Colonic mucosa (tissue), 4 donors: ENCODE measurements around the gene ZNF668. TPM values are rescaled to one million over a fixed set of nuclear protein-coding genes. Genes with fewer than 3 reads are reported as not detected.
"Not testable (repeated sequence)": the region's sequence is repeated elsewhere in the genome, so short reads cannot be mapped to it uniquely, and the experiment has no call there.

Source experiments
- DNase-seq: peaks from one replicate; pipeline ENCODE4 v3.0.0-alpha.2; 2020
- H3K27ac ChIP-seq: fragments of 200-600 bp; one replicate; pipeline ENCODE4 v1.8.0; 2021
- H3K27me3 ChIP-seq: fragments of 200-600 bp; one replicate; pipeline ENCODE4 v1.8.0; 2021
- H3K36me3 ChIP-seq: fragments of 200-600 bp; one replicate; pipeline ENCODE4 v1.8.0; 2021
- H3K4me1 ChIP-seq: fragments of 200-600 bp; one replicate; pipeline ENCODE4 v1.8.0; 2021; ENCODE audit warnings: mild to moderate bottlenecking
- H3K4me3 ChIP-seq: fragments of 200-600 bp; one replicate; pipeline ENCODE4 v1.8.0; 2021
- H3K9ac ChIP-seq, 2 donors: one replicate each; pipeline ENCODE4 v1.7.0; 2013; ENCODE audit warnings: control low read depth in 2 of 2, low read depth in 2 of 2, low read length in 2 of 2
- H3K9me3 ChIP-seq: fragments of 200-600 bp; one replicate; pipeline ENCODE4 v1.8.0; 2021
- intact Hi-C: fragments of 100-400 bp; cut with DNase I; formaldehyde crosslinking; loops from one replicate; pipeline ENCODE4 v1.14.1; 2022
- total RNA-seq, 2 donors: library from RNA; stranded (reverse); fragmentation: NEBNext Ultra II Directional in 1 of 2; extraction: Animal tissue kit (Norgen Biotek cat#: 25700) in 1 of 2; gene quantifications; one replicate each; pipeline ENCODE4 v1.2.1, GENCODE V29; 2021
- TF ChIP-seq, protein P1 (sequence below): fragments of 200-600 bp; IDR thresholded peaks from one replicate; pipeline ENCODE4 v1.8.0; 2022; ENCODE audit warnings: antibody characterized with exemption, mild to moderate bottlenecking
- donor health status: healthy.
- donor health status: DM: no; HTN: no; CAD: no.
- donor health status: DM: no; HTN: no; CAD: no.

Gene ZNF668
- total RNA-seq, 2 donors from 2014 or later, result 7.8 to 12.8 TPM

DNA sequence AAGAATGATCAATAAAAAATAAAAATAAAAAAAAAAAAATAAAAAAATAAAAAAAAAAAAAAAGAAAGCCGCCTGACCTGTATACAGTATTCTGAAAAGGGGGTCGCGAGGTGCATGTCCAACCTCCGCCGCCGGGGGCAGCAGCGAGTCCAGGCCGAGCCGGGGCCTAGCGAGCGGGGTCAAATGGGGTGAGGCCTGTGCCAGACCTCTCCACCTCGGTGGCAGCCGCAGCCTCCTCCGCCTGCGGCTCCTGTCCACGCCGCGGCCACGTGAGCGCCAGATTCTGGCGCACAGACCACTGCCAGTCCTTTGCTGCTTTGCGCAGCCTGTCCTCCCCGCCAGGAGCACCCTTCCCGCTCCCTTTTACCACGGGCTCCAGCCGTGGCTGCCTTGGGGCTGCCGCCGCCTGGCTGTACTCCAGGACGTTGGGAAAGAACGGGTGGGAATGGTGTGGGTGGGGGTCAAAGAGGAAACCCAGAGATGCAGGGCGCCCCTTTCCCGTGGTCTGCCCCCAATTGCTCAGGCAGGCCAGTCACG lies 31.7 kb upstream of the ZNF668 start:
- Histone ChIP-seq H3K4me3 (peak overlapping the region; percentile 14), H3K27ac (no peak overlapping the region), H3K4me1 (peaks cover 9% of the 10 kb centered on the region), H3K9ac (peak overlapping the region in 1 of 2 donors; percentile 64), H3K9me3 (no peaks in the 10 kb centered on the region), H3K36me3 (no peaks in the 10 kb centered on the region), H3K27me3 (no peaks in the 10 kb centered on the region)
- DNase-seq, result peak; percentile 91
- intact Hi-C loops, result no loop called here
- TF ChIP-seq, protein P1, sequence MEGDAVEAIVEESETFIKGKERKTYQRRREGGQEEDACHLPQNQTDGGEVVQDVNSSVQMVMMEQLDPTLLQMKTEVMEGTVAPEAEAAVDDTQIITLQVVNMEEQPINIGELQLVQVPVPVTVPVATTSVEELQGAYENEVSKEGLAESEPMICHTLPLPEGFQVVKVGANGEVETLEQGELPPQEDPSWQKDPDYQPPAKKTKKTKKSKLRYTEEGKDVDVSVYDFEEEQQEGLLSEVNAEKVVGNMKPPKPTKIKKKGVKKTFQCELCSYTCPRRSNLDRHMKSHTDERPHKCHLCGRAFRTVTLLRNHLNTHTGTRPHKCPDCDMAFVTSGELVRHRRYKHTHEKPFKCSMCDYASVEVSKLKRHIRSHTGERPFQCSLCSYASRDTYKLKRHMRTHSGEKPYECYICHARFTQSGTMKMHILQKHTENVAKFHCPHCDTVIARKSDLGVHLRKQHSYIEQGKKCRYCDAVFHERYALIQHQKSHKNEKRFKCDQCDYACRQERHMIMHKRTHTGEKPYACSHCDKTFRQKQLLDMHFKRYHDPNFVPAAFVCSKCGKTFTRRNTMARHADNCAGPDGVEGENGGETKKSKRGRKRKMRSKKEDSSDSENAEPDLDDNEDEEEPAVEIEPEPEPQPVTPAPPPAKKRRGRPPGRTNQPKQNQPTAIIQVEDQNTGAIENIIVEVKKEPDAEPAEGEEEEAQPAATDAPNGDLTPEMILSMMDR, result peak; percentile 77

DNA sequence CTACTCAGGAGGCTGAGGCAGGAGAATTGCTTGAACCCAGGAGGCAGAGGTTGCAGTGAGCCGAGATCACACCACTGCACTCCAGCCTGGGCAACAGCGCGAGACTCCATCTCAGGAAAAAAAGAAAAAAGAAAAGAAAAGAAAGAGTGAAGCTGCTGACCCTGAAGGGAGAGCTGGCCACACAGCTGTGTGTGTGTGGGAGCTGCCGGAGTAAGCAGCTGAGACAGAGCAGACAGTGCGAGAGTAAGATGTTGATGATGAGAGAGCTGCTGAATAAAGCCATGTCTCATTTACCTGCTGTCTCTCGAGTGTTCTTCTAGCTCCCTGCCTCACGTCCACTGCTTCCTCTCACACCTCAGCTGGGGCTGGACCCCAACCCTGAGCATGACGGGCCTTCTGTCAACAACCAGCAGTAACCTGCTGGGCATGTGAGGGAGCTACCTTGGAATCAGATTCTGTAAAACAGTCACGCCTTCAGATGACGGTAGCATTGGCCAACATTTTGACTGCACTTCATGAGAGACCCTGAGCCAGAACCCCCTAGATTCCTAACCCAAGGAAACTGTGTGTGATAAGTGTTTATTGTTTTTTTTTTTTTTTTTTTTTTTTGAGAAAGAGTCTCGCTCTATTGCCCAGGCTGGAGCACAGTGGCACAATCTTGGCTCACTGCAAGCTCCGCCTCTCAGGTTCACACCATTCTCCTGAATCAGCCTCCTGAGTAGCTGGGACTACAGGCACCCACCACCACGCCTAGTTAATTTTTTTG lies 27.0 kb upstream of the ZNF668 start:
- DNase-seq, H3K4me1 ChIP-seq, H3K36me3 ChIP-seq, H3K27ac ChIP-seq, H3K9me3 ChIP-seq, H3K4me3 ChIP-seq, intact Hi-C loops, H3K27me3 ChIP-seq, H3K9ac ChIP-seq: not testable (repeated sequence)

DNA sequence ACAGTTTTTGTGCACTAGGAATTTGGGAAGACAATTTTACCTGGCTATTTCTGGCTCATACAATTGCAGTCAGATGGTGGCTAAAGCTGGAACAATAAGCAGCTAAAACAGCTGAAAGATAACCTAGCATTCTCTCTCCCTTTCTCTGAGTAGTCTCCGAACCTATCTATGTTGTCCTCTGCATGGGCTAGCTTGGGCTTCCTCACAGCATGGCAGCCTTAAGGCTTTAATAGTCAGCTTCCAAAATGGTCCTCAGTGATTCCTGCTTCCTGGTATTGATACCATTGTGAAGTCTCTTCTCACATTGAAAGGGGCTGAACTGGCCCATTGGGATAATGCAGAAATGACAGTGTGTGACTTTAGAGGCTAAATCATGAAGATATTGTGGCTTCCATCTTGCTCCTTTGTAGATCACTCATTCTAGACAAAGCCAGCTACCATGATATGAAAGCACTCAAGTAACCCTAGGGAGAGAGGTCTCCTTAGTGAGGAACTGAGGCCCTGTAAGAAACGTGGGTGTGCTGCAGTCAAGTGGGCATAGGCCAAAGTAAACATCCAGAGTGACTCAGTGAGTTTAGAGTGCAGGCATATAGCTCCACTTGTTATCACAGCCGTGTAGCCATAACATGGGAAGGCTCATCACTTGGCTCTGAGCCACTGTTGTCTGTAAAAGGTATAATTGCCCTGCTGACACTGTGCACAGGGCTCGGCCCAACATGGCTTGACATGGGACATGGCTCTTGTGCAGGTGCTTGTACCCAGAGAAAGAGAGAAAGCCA lies 26.0 kb upstream of the ZNF668 start:
- TF ChIP-seq, protein P1, result no peak
- H3K27me3 ChIP-seq, result no peaks in the 10 kb centered on the region
- no peak overlapping the region for H3K4me3 ChIP-seq
- intact Hi-C loops, result loop anchor here (10.0 kb wide), 1 partner anchor 55 kb away; the partner anchor contains the start of gene PRSS36
- no peak overlapping the region for H3K27ac ChIP-seq
- DNase-seq, result no peak
- no peaks in the 10 kb centered on the region for H3K4me1 ChIP-seq
- no peak overlapping the region for H3K9ac ChIP-seq
- H3K9me3 ChIP-seq, result no peaks in the 10 kb centered on the region
- H3K36me3 ChIP-seq, result no peaks in the 10 kb centered on the region

- intact Hi-C loops, result loop anchor here (10.0 kb wide), 1 partner anchor 60 kb away; the partner anchor contains the start of gene PRSS36
- H3K9me3 ChIP-seq, result no peaks in the 10 kb centered on the region
- H3K4me3 ChIP-seq, result peak within 1 kb of the TSS; percentile 73
Observed at GRCh38 chr16:31094424-31095120, 20.5 kb upstream of the ZNF668 start, which contains the start of gene VKORC1. Gene VKORC1 (minus strand): TSS chr16:31094797. CDS start chr16:31094729, 68 bp downstream.

DNA sequence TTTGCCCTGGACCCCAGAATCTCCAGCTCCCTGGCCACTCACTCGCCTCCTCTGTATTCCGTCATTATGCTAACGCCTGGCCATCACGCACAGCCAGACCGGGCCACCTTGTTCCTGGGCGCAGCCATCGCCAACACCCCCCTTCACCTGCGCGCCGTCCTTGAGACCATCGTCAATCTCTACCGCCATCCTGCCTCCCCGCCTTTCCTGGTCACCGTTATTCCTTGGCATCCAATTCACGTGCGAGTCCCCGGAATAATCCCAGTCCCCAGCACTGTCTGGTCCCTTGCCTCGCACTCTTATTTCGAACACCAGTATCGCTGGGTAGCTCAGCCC lies 20.0 kb upstream of the ZNF668 start:
- H3K4me1 ChIP-seq, result peaks cover 8% of the 10 kb centered on the region
- peak overlapping the region; percentile 85 for H3K27ac ChIP-seq
- H3K27me3 ChIP-seq, result no peaks in the 10 kb centered on the region
- intact Hi-C loops, result loop anchor here (10.0 kb wide), 1 partner anchor 61 kb away; the partner anchor contains the start of gene PRSS36
- peak overlapping the region; percentile 82 to 89 for H3K9ac ChIP-seq
- peak; percentile 33 for DNase-seq
- no peaks in the 10 kb centered on the region for H3K9me3 ChIP-seq
- no peaks in the 10 kb centered on the region for H3K36me3 ChIP-seq
- TF ChIP-seq, protein P1, result no peak
- H3K4me3 ChIP-seq, result peak overlapping the region; percentile 73

More at GRCh38 chr16:31094424-31095120, 20.5 kb upstream of the ZNF668 start, which contains the start of gene VKORC1:
- Histone ChIP-seq H3K27ac (peak within 1 kb of the TSS; percentile 85), H3K36me3 (no peaks in the 10 kb centered on the region), H3K27me3 (no peaks in the 10 kb centered on the region), H3K9ac (peak within 1 kb of the TSS; percentile 82 to 89), H3K4me1 (peaks cover 8% of the 10 kb centered on the region)
- peak; percentile 97 for DNase-seq
- TF ChIP-seq, protein P1, result no peak
